C4-2B (cell line): ENCODE data around the gene PUS3.

Experiments used
- CTCF ChIP-seq: fragments of 450-650 bp; conservative IDR thresholded peaks from 2 replicates; pipeline ENCODE4 v1.5.1; 2017; ENCODE audit warnings: mild to moderate bottlenecking
- ZFX ChIP-seq: fragments of 450-650 bp; IDR thresholded peaks from 2 replicates; pipeline ENCODE4 v1.6.1; 2017

DNA sequence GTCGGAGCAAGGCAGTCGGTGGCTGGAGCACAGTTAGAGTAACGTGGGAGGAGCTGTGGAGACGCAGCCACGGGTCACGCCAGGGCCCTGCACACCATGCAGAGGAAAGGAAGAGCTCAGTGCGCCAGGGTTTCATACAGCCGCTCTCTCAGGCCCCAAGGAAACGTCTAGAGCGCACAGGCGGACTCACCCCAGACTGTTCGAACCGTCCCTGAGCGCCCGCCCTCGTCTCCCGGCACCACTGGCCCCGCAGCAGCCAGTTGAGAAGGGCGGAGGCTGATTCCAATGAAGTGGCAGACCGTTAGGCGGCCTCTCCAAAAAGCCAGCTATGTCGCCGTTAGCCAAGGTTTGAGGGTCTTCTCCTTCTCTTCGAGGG is 16.0 kb downstream of the PUS3 start:
- TF ChIP-seq CTCF (no peak), ZFX (no peak)
